GM18951 (cell line): Measurements from ENCODE around the gene HIPK1.

Experiments
- POLR2A ChIP-seq: IDR thresholded peaks from 4 replicates; pipeline ENCODE4 v1.6.1; 2011; ENCODE audit warnings: mild to moderate bottlenecking; ENCODE audit not compliant: insufficient read length, insufficient read depth; ENCODE audit errors: extremely low read depth
- in situ Hi-C: fragments of 300-500 bp; cut with MboI; formaldehyde crosslinking; loops from one replicate; pipeline ENCODE4 v1.12.0; 2022; ENCODE audit warnings: low sequenced_read_pairs, mixed read lengths, inconsistent platforms; ENCODE audit not compliant: unreplicated experiment

HIPK1 gene

GRCh38 chr1:113901191-113901590 is 27.9 kb upstream of the HIPK1 start:
- no peak for TF ChIP-seq POLR2A
- in situ Hi-C loops = loop anchor here (10.0 kb wide), 1 partner anchor 66 kb away; no protein-coding TSS in a partner anchor

GRCh38 chr1:113903501-113904292 is 25.4 kb upstream of the HIPK1 start:
- in situ Hi-C loops = loop anchor here (10.0 kb wide), 1 partner anchor 69 kb away; no protein-coding TSS in a partner anchor
- no peak for TF ChIP-seq POLR2A

GRCh38 chr1:113904293-113904673 is 24.8 kb upstream of the HIPK1 start:
- in situ Hi-C loops = loop anchor here (10.0 kb wide), 1 partner anchor 69 kb away; no protein-coding TSS in a partner anchor
- no peak for TF ChIP-seq POLR2A

- in situ Hi-C loops = loop anchor here (10.0 kb wide), 1 partner anchor 70 kb away; no protein-coding TSS in a partner anchor
- peak; percentile 80 for TF ChIP-seq POLR2A
Observed at GRCh38 chr1:113904674-113905434, 24.3 kb upstream of the HIPK1 start, which contains the start of the genes AP4B1 and DCLRE1B. AP4B1 (minus strand) TSS chr1:113904799; CDS start chr1:113904717, 82 bp downstream. DCLRE1B (plus strand) TSS chr1:113905326; CDS start chr1:113905587, 261 bp downstream.

- in situ Hi-C loops = loop anchor here (10.0 kb wide), 1 partner anchor 71 kb away; no protein-coding TSS in a partner anchor
- no peak for TF ChIP-seq POLR2A
Observed at GRCh38 chr1:113905435-113905861, 23.7 kb upstream of the HIPK1 start.

- TF ChIP-seq POLR2A = no peak
- in situ Hi-C loops = no loop called here
Observed at GRCh38 chr1:113912594-113913311, 16.4 kb upstream of the HIPK1 start.

- in situ Hi-C loops = no loop called here
- TF ChIP-seq POLR2A = no peak
Observed at GRCh38 chr1:113913312-113913668, 15.8 kb upstream of the HIPK1 start.

GRCh38 chr1:113913887-113914664 is 15.0 kb upstream of the HIPK1 start:
- in situ Hi-C loops = no loop called here
- no peak for TF ChIP-seq POLR2A

GRCh38 chr1:113916974-113917373 is 12.2 kb upstream of the HIPK1 start:
- in situ Hi-C loops = no loop called here
- no peak for TF ChIP-seq POLR2A

- no peak for TF ChIP-seq POLR2A
- in situ Hi-C loops = no loop called here
Observed at GRCh38 chr1:113917400-113918082, 11.6 kb upstream of the HIPK1 start.

- in situ Hi-C loops = no loop called here
- TF ChIP-seq POLR2A = no peak
Observed at GRCh38 chr1:113918243-113918642, 10.9 kb upstream of the HIPK1 start.

GRCh38 chr1:113922957-113923356 is 6.2 kb upstream of the HIPK1 start:
- in situ Hi-C loops = no loop called here

More at GRCh38 chr1:113922957-113923356, 6.2 kb upstream of the HIPK1 start:
- no peak for TF ChIP-seq POLR2A
